H9 (cell line): Measurements from ENCODE around the gene ABHD4. TPM values are rescaled to one million over a fixed set of nuclear protein-coding genes. Genes with fewer than 3 reads are reported as not detected.

Source experiments
- DNase-seq: peaks from one replicate; pipeline ENCODE4 v3.0.0-alpha.2; 2017
- H2AFZ ChIP-seq: one replicate; pipeline ENCODE4 v1.6.1; 2013; ENCODE audit warnings: mild to moderate bottlenecking, low read length, control low read depth, moderate library complexity
- H2AK5ac ChIP-seq: 2 replicates; pipeline ENCODE4 v1.6.1; 2013; ENCODE audit warnings: low read length, control low read depth, mixed read lengths; ENCODE audit not compliant: insufficient read length
- H2BK120ac ChIP-seq: one replicate; pipeline ENCODE4 v1.6.1; 2013; ENCODE audit warnings: low read depth, mild to moderate bottlenecking, low read length, control low read depth, inconsistent platforms; ENCODE audit not compliant: poor library complexity, severe bottlenecking
- H2BK12ac ChIP-seq: 2 replicates; pipeline ENCODE4 v1.6.1; 2013; ENCODE audit warnings: low read length, control low read depth, mixed read lengths, low read depth; ENCODE audit not compliant: insufficient read length
- H2BK15ac ChIP-seq: 2 replicates; pipeline ENCODE4 v1.6.1; 2013; ENCODE audit warnings: low read depth, low read length, control low read depth
- H2BK20ac ChIP-seq: one replicate; pipeline ENCODE4 v1.6.1; 2013; ENCODE audit warnings: low read depth, mild to moderate bottlenecking, low read length, control low read depth, inconsistent platforms; ENCODE audit not compliant: poor library complexity, severe bottlenecking
- H2BK5ac ChIP-seq: 2 replicates; pipeline ENCODE4 v1.6.1; 2013; ENCODE audit warnings: low read length, control low read depth, mixed read lengths; ENCODE audit not compliant: insufficient read length
- H3K14ac ChIP-seq: 2 replicates; pipeline ENCODE4 v1.6.1; 2013; ENCODE audit warnings: low read length, control low read depth; ENCODE audit not compliant: insufficient read depth
- H3K18ac ChIP-seq: 2 replicates; pipeline ENCODE4 v1.6.1; 2013; ENCODE audit warnings: low read depth, mild to moderate bottlenecking, mixed read lengths, low read length, control low read depth; ENCODE audit not compliant: insufficient read length
- H3K23ac ChIP-seq: 2 replicates; pipeline ENCODE4 v1.6.1; 2013; ENCODE audit warnings: low read length, control low read depth, mixed read lengths, low read depth; ENCODE audit not compliant: insufficient read length
- H3K23me2 ChIP-seq: 2 replicates; pipeline ENCODE4 v1.6.1; 2013; ENCODE audit warnings: low read depth, mild to moderate bottlenecking, mixed read lengths, low read length, control low read depth; ENCODE audit not compliant: insufficient read length, poor library complexity, severe bottlenecking
- H3K27ac ChIP-seq: 2 replicates; pipeline ENCODE4 v1.5.1; 2013; ENCODE audit warnings: low read length, control low read depth, mixed read lengths, low read depth; ENCODE audit not compliant: insufficient read length
- H3K27me3 ChIP-seq: 2 replicates; pipeline ENCODE4 v1.6.1; 2013; ENCODE audit warnings: low read length, control low read depth, inconsistent platforms; ENCODE audit not compliant: insufficient read depth
- H3K4ac ChIP-seq: 2 replicates; pipeline ENCODE4 v1.6.1; 2013; ENCODE audit warnings: low read depth, mild to moderate bottlenecking, control low read depth, inconsistent platforms, low read length, moderate library complexity
- H3K4me1 ChIP-seq: 2 replicates; pipeline ENCODE4 v1.6.1; 2013; ENCODE audit warnings: low read length, control low read depth, inconsistent platforms; ENCODE audit not compliant: insufficient read depth
- H3K4me2 ChIP-seq: 2 replicates; pipeline ENCODE4 v1.6.1; 2013; ENCODE audit warnings: low read length, control low read depth, mixed read lengths; ENCODE audit not compliant: insufficient read length, insufficient read depth
- H3K56ac ChIP-seq: 2 replicates; pipeline ENCODE4 v1.6.1; 2013; ENCODE audit warnings: low read depth, mild to moderate bottlenecking, mixed read lengths, low read length, control low read depth; ENCODE audit not compliant: insufficient read length
- H3K79me1 ChIP-seq: 2 replicates; pipeline ENCODE4 v1.6.1; 2013; ENCODE audit warnings: low read depth, mild to moderate bottlenecking, moderate library complexity, low read length, control low read depth, inconsistent platforms; ENCODE audit not compliant: insufficient read depth, poor library complexity, severe bottlenecking
- H3K79me2 ChIP-seq: 2 replicates; pipeline ENCODE4 v1.6.1; 2013; ENCODE audit warnings: low read length, control low read depth, inconsistent platforms; ENCODE audit not compliant: insufficient read depth
- H3K9ac ChIP-seq: 2 replicates; pipeline ENCODE4 v1.6.1; 2013; ENCODE audit warnings: low read length, control low read depth, mixed read lengths; ENCODE audit not compliant: insufficient read length; ENCODE audit errors: extremely low read depth
- H3K9me3 ChIP-seq: one replicate; pipeline ENCODE4 v1.6.1; 2013; ENCODE audit warnings: low read depth, low read length, inconsistent platforms; ENCODE audit not compliant: control insufficient read depth
- H3T11ph ChIP-seq: one replicate; pipeline ENCODE4 v1.6.1; 2013; ENCODE audit warnings: mild to moderate bottlenecking, low read length, control low read depth, inconsistent platforms
- H4K20me1 ChIP-seq: one replicate; pipeline ENCODE4 v1.6.1; 2013; ENCODE audit not compliant: control insufficient read depth, insufficient read length, insufficient read depth
- H4K5ac ChIP-seq: 2 replicates; pipeline ENCODE4 v1.6.1; 2013; ENCODE audit warnings: low read depth, mild to moderate bottlenecking, mixed read lengths, low read length, control low read depth; ENCODE audit not compliant: insufficient read length
- H4K8ac ChIP-seq: replicated peaks from 2 replicates; pipeline ENCODE4 v1.6.1; 2013; ENCODE audit warnings: low read length, control low read depth, mixed read lengths, low read depth; ENCODE audit not compliant: insufficient read length
- H4K91ac ChIP-seq: 2 replicates; pipeline ENCODE4 v1.6.1; 2013; ENCODE audit warnings: low read depth, mild to moderate bottlenecking, moderate library complexity, mixed read lengths, low read length, control low read depth; ENCODE audit not compliant: insufficient read length
- H3K27ac Mint-ChIP-seq, 3 experiments: 2 replicates in 2 of 3; 3 replicates in 1 of 3; pipeline ENCODE4 v1.8.0; 2020 to 2021; ENCODE audit warnings: mixed read lengths in 3 of 3, mild to moderate bottlenecking in 1 of 3, moderate library complexity in 1 of 3
- H3K27me3 Mint-ChIP-seq: 2 replicates; pipeline ENCODE4 v1.8.0; 2021; ENCODE audit warnings: low read depth, mild to moderate bottlenecking, moderate library complexity, mixed read lengths
- H3K36me3 Mint-ChIP-seq, 3 experiments: 2 replicates in 2 of 3; 3 replicates in 1 of 3; pipeline ENCODE4 v1.8.0; 2020 to 2021; ENCODE audit warnings: low read depth in 3 of 3, mixed read lengths in 3 of 3; ENCODE audit not compliant: insufficient read depth in 1 of 3
- H3K4me1 Mint-ChIP-seq, 2 experiments: 2 replicates each; pipeline ENCODE4 v1.8.0; 2020; ENCODE audit warnings: mixed read lengths in 2 of 2
- H3K4me3 Mint-ChIP-seq, 2 experiments: 2 replicates in 1 of 2; 3 replicates in 1 of 2; pipeline ENCODE4 v1.8.0; 2020 to 2021; ENCODE audit warnings: mild to moderate bottlenecking in 2 of 2, mixed read lengths in 2 of 2, moderate library complexity in 1 of 2
- H3K9me3 Mint-ChIP-seq, 2 experiments: 2 replicates in 1 of 2; 3 replicates in 1 of 2; pipeline ENCODE4 v1.8.0; 2020; ENCODE audit warnings: mild to moderate bottlenecking in 2 of 2, mixed read lengths in 2 of 2, moderate library complexity in 1 of 2
- WGBS: extraction: QIAGEN DNeasy Blood & Tissue Kit; methylation state at CpG from one replicate; pipeline ENCODE4 v1.1.7; 2013; ENCODE audit warnings: missing lambda C conversion rate, low lambda C conversion rate, mixed read lengths; ENCODE audit not compliant: insufficient read length; ENCODE audit errors: extremely low coverage; 5-methylcytosine and 5-hydroxymethylcytosine counted together
- total RNA-seq: library from RNA; stranded (reverse); gene quantifications from 2 replicates; pipeline ENCODE4 v1.2.1, GENCODE V29; 2021
- TF ChIP-seq, protein P1 (sequence below): fragments of 200-600 bp; sonication (generic); conservative IDR thresholded peaks from 3 replicates; pipeline ENCODE4 v1.8.0; 2021; ENCODE audit warnings: antibody characterized with exemption, mild to moderate bottlenecking

Gene ABHD4
- total RNA-seq, 1 experiment from 2014 or later = 21.8 TPM

GRCh38 chr14:22648506-22648905 is 50.4 kb downstream of the ABHD4 start:
- H2AK5ac ChIP-seq = no peak overlapping the region
- H2AFZ ChIP-seq = no peak overlapping the region
- no peak overlapping the region for H3K4me3 Mint-ChIP-seq
- H3K9ac ChIP-seq = no peak overlapping the region
- no peak overlapping the region for H3K4me2 ChIP-seq
- no peaks in the 10 kb centered on the region for H3K27me3 Mint-ChIP-seq
- H3K9me3 Mint-ChIP-seq = no peaks in the 10 kb centered on the region
- no peak overlapping the region for H2BK120ac ChIP-seq
- no peak overlapping the region for H3K14ac ChIP-seq
- no peak overlapping the region for H2BK5ac ChIP-seq
- no CpG with 5 or more reads among the region's 2 CpGs for WGBS
- no peak overlapping the region for H3K27ac ChIP-seq
- no peak overlapping the region for H3K18ac ChIP-seq
- H4K5ac ChIP-seq = no peak overlapping the region
- no peak overlapping the region for H4K8ac ChIP-seq
- peaks cover 3 to 8% of the 10 kb centered on the region in 2 experiments for H3K4me1 Mint-ChIP-seq
- DNase-seq = no peak
- no peak overlapping the region for H3K56ac ChIP-seq
- no peaks in the 10 kb centered on the region for H4K20me1 ChIP-seq
- no peaks in the 10 kb centered on the region for H3K9me3 ChIP-seq
- H3K36me3 Mint-ChIP-seq = no peaks in the 10 kb centered on the region
- H4K91ac ChIP-seq = no peak overlapping the region
- no peak overlapping the region for H3K27ac Mint-ChIP-seq
- TF ChIP-seq, protein P1, sequence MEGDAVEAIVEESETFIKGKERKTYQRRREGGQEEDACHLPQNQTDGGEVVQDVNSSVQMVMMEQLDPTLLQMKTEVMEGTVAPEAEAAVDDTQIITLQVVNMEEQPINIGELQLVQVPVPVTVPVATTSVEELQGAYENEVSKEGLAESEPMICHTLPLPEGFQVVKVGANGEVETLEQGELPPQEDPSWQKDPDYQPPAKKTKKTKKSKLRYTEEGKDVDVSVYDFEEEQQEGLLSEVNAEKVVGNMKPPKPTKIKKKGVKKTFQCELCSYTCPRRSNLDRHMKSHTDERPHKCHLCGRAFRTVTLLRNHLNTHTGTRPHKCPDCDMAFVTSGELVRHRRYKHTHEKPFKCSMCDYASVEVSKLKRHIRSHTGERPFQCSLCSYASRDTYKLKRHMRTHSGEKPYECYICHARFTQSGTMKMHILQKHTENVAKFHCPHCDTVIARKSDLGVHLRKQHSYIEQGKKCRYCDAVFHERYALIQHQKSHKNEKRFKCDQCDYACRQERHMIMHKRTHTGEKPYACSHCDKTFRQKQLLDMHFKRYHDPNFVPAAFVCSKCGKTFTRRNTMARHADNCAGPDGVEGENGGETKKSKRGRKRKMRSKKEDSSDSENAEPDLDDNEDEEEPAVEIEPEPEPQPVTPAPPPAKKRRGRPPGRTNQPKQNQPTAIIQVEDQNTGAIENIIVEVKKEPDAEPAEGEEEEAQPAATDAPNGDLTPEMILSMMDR = no peak
- H3K23ac ChIP-seq = no peak overlapping the region
- no peak overlapping the region for H2BK20ac ChIP-seq
- H3T11ph ChIP-seq = no peak overlapping the region
- H3K4ac ChIP-seq = no peak overlapping the region
- H2BK15ac ChIP-seq = no peak overlapping the region
- H3K4me1 ChIP-seq = no peaks in the 10 kb centered on the region
- no peaks in the 10 kb centered on the region for H3K79me2 ChIP-seq
- H3K27me3 ChIP-seq = no peaks in the 10 kb centered on the region
- H2BK12ac ChIP-seq = no peak overlapping the region
- H3K79me1 ChIP-seq = no peaks in the 10 kb centered on the region
- H3K23me2 ChIP-seq = no peaks in the 10 kb centered on the region
